Measurements from ENCODE around the gene PITPNM1.

GRCh38 chr11:67445515-67445914, 59.6 kb downstream of the PITPNM1 start:
- TF ChIP-seq POLR2AphosphoS5 (IDR thresholded peaks at IDR 0.05; ENCODE audit: borderline replicate concordance, low read depth, low read length) (no peak), EZH2 (IDR thresholded peaks at IDR 0.05) (no peak), FOXP2 (optimal IDR thresholded peaks at IDR 0.05; ENCODE audit: control extremely low read depth, extremely low read length, insufficient read depth) (no peak)

Measured in SK-N-MC (cell line).